ENCODE data around the gene LOX.

Gene LOX

DNA sequence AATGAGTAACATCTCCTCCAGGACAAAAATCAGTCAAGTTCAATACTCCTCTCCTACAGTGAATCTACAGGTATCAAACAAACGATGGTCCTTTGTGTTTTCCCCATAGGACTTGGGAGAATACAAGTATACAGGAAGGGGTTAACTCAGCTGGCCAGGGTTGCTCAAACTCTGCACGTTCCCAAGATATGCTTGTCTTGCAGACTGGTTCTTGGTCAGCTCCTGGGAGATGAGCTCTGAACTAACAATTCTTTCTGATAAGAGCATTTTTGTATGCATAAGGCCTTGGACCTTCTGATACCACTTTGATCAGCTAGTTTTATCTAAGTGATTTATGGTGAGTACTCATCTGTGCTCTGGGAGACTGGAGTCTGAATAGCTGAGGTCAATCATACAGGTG is 42.1 kb downstream of the LOX start:
- no peak for DNase-seq
- intact Hi-C loops (cut with DNase I; ENCODE audit: low total_unique reads): no loop called here
- H3K27me3 ChIP-seq: no peaks in the 10 kb centered on the region
- H3K27ac ChIP-seq: no peak overlapping the region
- TF ChIP-seq, protein P1, sequence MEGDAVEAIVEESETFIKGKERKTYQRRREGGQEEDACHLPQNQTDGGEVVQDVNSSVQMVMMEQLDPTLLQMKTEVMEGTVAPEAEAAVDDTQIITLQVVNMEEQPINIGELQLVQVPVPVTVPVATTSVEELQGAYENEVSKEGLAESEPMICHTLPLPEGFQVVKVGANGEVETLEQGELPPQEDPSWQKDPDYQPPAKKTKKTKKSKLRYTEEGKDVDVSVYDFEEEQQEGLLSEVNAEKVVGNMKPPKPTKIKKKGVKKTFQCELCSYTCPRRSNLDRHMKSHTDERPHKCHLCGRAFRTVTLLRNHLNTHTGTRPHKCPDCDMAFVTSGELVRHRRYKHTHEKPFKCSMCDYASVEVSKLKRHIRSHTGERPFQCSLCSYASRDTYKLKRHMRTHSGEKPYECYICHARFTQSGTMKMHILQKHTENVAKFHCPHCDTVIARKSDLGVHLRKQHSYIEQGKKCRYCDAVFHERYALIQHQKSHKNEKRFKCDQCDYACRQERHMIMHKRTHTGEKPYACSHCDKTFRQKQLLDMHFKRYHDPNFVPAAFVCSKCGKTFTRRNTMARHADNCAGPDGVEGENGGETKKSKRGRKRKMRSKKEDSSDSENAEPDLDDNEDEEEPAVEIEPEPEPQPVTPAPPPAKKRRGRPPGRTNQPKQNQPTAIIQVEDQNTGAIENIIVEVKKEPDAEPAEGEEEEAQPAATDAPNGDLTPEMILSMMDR (IDR thresholded peaks at IDR 0.05): no peak
- no peak overlapping the region for H3K4me3 ChIP-seq
- no peaks in the 10 kb centered on the region for H3K4me1 ChIP-seq
- H3K36me3 ChIP-seq: no peaks in the 10 kb centered on the region
- no peaks in the 10 kb centered on the region for H3K9me3 ChIP-seq

DNA sequence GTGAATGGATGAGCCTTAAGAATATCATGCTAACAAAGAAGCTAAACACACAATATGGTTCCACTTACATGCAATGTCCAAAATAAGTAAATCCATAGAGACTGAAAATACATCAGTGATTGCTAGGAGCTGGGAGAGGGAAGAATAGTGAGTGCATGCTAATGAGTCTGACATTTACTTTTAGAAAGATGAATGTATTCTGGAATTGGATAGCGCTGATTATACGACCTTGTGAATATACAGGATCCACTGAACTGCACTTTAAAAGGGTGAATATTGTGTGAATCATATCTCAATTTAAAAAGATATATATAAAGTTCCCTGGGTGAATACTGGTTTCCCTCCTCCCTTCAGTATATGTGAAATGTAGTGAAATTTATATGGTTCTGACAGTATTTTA is 46.2 kb downstream of the LOX start:
- DNase-seq: no peak
- peaks cover 8 to 19% (median 12%) of the 10 kb centered on the region in 3 donors for H3K36me3 ChIP-seq
- no peaks in the 10 kb centered on the region for H3K4me1 ChIP-seq
- H3K27me3 ChIP-seq: no peaks in the 10 kb centered on the region
- H3K27ac ChIP-seq: no peak overlapping the region
- H3K9me3 ChIP-seq: no peaks in the 10 kb centered on the region
- intact Hi-C loops (cut with DNase I; ENCODE audit: low total_unique reads): no loop called here
- TF ChIP-seq, protein P1 (IDR thresholded peaks at IDR 0.05): no peak
- H3K4me3 ChIP-seq: no peak overlapping the region

DNA sequence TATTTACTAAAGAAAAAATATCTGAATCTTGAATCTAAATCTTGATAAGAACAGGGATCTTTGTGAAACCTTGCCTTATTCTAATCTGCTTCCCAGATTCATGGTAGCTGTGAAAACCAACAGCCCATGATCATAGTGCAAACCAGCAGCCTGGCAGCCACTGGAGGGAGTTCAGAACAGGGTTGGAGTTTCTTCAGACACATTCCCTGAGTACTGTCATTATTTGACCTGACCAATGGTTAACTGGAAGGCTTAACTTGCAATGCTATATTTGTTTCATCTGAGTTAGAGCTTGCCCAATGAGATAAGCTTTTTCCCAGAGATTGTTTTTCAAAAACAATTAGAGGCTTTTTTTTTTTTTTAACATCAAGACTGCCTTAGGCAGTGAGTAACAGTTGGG is 47.8 kb downstream of the LOX start:
- DNase-seq: no peak
- Histone ChIP-seq H3K27me3 (no peaks in the 10 kb centered on the region), H3K9me3 (no peaks in the 10 kb centered on the region), H3K36me3 (peaks cover 8 to 20% (median 14%) of the 10 kb centered on the region in 3 donors), H3K4me3 (no peak overlapping the region), H3K4me1 (no peaks in the 10 kb centered on the region), H3K27ac (no peak overlapping the region)
- TF ChIP-seq, protein P1 (IDR thresholded peaks at IDR 0.05): no peak
- intact Hi-C loops (cut with DNase I; ENCODE audit: low total_unique reads): no loop called here

DNA sequence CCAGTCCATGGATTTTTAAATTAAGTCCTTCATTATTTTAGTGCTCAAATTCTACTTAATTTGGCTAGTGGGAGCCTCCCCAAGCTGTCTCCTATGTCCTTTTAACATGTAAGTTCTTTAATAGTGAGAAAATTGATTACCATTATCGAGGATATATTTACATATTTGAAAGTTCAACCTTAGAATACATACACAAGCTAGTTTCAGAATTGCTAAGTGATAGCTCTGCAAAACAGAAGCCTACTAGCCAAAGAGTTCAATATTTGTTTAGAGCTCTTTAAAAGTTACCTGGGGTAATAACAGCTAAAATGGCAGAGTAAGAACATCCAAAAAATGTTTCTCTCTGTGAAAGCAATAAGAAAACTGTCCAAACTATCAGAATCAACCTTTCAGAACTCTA is 48.2 kb downstream of the LOX start:
- Histone ChIP-seq H3K27ac (no peak overlapping the region), H3K4me1 (no peaks in the 10 kb centered on the region), H3K27me3 (no peaks in the 10 kb centered on the region), H3K9me3 (no peaks in the 10 kb centered on the region), H3K36me3 (peaks cover 8 to 20% (median 14%) of the 10 kb centered on the region in 3 donors), H3K4me3 (no peak overlapping the region)
- TF ChIP-seq, protein P1 (IDR thresholded peaks at IDR 0.05): no peak
- DNase-seq: no peak
- intact Hi-C loops (cut with DNase I; ENCODE audit: low total_unique reads): no loop called here

DNA sequence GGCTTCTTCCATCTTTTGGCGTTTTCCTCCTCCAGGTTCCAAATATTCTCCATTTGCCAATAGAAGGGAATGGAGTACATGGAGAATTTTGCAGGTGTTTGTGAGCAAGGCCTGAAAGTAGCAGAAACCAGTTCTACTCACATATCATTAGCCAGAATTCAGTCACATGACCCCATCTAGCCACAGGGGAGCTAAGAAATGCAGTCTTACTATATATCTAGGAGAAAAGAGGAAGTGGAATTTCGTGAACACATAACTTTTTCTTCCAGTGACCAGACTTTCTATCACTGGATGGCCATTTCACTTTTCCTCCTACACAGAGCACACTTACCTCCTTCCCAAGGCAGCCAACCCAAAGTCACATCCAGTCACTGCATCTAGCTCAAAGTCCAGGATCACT is 55.1 kb downstream of the LOX start:
- TF ChIP-seq, protein P1 (IDR thresholded peaks at IDR 0.05): no peak
- intact Hi-C loops (cut with DNase I; ENCODE audit: low total_unique reads): no loop called here
- H3K27me3 ChIP-seq: no peaks in the 10 kb centered on the region
- no peak for DNase-seq
- H3K9me3 ChIP-seq: no peaks in the 10 kb centered on the region
- H3K4me1 ChIP-seq: no peaks in the 10 kb centered on the region
- peaks cover 11 to 41% (median 25%) of the 10 kb centered on the region in 3 donors for H3K36me3 ChIP-seq
- H3K4me3 ChIP-seq: no peak overlapping the region
- H3K27ac ChIP-seq: no peak overlapping the region
